EL (cell line): ENCODE data around the gene KCNC1.

Experiments used
- DNase-seq: peaks from one replicate; pipeline ENCODE4 v3.0.0-alpha.2; 2016

KCNC1 gene

DNA sequence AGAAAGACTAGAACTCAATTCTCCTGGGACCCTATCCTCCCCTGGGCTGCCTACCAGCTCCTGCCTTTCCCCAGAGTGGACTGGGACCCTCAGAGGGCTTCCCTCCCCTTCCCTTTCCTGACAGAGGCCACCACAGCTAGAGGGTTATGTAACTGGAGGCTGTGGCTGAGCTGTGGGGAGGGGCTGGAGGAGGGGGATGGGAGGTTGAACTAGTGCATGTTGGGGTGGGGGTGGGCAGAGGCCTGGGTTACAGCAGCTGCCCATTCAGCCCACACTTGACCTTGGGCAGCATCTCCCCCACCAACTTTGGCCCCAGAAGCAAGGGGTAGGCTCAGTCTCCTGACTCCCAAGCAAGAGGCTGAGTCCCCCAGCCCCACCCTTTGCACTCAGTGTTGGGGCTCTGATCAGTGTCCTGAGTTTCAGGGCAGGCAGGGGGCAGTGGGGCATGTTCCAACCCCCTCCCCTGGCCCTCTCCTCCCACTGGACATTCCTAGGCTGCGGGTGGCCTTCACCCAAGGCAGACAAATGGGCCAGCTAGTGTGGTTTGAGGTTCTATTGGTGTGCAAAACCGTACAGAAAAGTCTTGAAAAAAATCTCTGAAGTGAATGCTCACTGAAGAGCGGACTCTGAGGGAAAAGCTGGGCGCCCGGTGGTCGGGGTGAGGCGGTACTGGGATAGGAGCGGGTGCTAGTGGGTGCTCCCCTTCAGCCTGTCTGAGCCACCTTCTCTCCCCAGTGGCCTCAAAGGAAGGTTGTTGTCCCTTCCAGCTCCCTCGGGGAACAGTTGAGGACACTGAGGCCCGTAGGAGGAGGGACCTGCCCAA, 3.8 kb downstream of the KCNC1 start:
- no peak for DNase-seq

DNA sequence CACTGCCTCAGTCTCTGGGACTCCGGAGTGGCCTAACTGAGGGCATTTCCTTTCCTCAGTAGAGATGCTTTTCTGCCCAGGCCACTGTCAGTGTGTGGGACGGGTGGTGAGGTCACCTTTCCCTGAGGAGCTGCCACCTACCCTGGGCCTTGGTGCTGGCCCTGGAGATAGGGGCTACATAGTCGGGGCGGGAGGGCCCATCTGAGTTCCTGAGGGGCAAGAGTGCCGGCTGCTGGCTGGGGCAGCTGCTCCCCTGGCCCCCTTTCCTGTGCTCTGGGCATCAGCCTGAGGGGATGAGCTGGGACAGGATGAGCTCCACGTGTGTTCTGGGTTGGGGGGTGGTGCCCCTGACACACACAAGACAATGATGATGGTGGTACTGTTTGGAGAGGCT, 5.4 kb downstream of the KCNC1 start:
- no peak for DNase-seq

DNA sequence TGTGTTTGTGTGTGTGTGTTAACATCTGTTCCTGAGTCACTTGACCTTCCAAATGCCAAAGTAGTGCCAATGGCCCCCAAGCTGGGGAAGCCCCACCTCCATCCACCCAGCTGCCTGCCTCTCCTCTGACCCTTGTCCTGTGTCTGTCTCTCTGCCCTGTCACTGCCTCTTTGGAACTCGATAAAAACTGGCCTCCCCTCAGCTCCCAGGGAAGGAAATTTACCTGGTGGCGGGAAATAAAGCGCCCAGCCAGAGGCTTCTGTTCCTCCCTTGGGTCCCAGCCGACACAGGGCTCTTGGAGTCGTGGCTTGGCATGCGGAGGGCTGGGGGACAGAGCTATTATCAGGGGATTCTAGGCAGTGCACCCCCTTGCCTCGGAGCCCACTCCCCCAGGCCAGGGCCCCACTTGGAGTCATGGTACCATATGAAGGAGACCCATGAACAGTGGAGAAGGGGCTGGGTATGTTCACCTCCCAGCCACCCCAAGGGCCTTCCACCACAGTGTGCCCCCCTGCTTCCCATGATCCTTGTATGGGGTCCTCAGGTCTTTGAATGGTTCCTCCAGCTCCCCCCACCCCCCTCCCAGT, 6.2 kb downstream of the KCNC1 start:
- no peak for DNase-seq

DNA sequence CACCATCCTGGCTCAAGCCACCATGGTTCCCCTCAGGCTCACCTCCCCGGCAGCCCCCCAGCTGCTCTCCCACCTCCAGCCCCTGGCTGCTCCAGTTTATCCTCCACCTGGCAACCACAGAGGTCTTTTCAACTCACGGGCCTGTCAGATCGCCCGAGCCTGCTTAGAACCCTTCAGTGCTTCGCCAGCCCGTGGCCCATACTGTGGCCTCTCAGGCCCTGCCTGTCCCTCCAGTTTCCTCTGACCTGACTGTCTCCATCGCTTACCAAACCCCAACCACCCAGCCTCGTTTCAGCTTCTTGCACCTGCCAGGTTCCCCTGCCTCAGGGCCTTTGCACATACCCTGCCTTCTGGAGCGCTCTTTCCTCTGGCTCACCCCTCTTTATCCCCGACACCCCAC, 6.9 kb downstream of the KCNC1 start:
- DNase-seq, result no peak

DNA sequence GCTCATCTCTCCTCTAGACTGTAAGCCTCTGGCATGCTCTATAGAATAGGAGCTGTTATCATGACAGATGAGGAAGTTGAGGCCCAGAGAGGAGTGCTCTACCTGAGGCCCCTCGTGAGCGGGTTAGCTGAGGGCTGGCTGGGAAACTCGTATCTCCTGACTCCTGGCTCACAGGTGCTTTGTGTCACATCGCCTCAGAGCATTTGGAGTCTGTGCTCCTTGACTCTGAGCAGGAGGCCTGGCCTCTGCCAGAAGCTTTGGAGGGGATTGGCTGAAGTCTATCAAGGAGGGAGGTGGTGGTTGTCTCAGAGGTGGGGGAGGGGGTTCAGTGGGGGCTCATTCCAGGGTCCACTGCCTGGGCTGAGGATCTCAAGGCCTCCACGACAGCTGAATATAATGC, 7.4 kb downstream of the KCNC1 start:
- DNase-seq, result no peak

DNA sequence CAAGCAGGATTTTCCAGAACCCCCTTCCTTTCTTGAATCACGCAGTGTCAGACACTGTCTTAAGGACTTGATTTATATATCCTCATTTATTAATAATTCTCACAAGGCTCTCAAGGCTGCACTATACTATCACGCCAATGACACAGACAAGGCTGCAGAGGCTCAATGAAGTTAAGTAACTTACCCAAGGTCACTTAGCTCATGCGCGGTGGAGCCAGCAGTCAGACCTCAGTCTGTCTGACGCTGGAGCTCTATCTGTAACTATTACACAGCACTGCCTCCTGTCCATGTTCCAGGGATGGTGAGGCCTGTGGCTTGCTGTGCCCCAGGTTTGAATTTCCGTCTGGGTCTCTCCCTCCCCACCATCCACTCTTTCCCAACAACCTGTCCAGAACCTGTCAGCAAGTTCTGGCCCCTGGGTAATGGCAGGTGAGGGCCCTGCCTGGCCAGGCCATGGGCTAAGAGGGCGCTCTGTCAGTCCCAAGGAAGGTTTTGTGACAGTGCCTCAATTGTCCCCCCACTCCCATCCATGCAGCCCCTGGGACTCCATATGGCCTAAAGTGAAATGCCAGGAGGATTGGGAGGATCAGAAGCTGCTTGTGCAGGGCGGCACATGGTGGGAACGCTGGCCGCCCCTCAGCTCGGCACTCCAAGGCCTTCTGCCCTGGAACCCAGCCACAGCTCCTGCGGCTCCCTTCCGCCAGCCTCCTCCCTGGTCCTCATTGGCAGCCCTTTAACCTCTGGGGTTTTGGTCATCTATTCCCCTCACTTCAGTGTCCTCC, 8.6 kb downstream of the KCNC1 start:
- DNase-seq, result no peak

DNA sequence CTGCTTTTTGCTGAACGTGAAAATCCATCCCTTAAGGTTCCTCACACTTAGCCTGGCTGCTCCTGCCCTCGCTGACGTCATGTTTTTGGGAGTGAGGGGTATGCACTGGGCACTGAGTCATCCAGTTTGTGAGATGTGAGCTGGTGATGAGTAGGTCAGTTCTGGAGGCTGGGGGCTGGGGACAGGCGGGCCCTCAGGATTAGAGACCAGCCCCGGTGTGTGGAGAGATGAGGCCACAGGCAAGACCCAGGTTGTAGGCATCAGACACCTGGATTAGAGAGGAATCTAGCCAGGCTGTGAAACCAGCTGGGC, 9.2 kb downstream of the KCNC1 start:
- peak; percentile 83 for DNase-seq

DNA sequence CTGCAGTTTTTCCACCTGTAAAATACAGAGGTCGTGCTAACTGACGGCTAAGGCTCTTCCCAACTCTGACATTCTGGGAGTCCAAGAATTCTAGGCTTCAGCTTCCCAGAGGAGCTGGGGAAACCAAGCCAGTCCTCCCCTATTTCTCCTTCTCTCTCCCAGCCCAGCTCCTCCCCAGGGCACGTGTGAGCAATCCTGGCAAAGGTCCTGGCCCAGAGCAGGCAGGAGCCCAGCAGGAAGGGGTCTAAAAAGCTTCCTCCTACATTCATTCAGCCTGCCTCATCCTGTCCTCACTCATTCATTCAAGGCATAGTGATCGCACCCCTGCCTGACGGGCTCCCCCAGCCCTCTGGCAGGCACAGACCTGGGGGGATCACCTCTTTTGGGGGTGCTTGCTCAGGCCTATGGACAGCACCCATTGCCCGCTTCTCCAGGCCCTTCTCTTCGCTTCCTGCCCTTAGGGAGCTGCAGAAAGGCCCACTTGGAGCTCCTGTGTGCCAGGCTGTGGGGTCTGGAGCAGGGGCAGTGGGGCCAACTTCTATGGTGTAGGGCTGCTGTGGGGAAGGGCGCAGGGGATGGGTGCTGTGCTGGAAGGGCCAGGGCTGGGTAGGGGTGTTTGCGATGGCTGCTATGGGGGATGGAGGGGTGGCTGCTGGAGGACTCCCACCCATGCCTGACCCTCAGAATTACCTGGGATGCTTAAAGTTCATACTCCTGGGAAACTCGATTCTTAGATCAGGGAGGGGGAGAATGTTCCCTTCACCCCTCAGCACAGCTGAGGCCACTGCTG, 9.8 kb downstream of the KCNC1 start:
- peak; percentile 65 for DNase-seq

DNA sequence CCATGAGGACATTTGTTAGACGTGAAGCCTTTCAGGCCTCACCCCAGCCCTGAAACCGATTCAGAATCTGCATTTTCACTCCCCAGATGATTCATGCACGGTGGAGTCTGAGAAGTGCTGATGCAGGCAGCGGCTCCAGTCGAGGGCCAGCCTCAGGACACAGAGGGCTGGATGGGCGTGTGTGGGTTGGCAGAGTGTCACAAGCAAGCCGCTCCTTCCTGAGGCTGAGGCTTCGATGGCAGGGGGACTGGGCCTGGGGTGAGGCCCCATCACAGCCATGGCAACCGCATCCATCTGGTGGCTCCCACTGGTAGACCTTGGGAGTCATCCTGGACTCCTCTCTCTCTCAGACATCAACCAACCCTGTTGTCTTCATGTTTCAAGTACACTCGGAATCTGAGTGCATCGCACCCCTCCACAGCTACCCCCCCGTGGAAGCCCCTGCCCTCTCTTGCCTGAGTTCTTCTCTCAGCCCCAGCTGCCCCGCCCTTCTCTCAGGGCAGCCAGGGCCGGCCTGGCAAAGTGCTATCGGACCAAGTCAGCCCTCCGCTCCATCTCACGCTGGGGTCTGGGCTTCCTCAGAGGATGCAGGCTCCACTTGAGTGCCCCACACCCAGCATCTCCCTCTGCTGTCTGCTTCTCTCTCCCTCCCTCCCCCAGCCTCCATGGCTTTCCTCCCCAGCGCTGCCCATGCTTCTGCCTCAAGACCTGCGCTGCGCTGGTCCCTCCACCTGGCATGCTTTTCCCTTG, 10.6 kb downstream of the KCNC1 start:
- no peak for DNase-seq

DNA sequence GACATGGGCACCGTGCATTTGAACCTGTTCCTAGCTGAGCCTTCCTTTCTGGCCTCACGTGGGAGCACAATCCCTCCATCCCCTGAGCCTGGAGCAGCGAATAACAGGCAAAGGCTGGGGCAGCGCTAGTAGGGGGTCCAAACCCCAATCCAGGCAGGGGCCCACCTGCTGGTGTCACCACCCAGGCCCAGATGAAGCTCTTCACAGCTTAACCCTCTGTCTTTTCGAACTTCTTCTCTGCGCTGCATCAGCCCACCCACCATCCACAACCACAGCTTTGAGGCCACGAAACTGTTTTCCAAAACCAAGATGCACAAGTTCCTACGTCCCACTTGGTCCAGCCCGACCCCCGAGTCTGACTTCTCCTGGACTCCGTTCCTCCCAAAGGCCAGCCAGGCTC, 11.5 kb downstream of the KCNC1 start:
- DNase-seq, result no peak

DNA sequence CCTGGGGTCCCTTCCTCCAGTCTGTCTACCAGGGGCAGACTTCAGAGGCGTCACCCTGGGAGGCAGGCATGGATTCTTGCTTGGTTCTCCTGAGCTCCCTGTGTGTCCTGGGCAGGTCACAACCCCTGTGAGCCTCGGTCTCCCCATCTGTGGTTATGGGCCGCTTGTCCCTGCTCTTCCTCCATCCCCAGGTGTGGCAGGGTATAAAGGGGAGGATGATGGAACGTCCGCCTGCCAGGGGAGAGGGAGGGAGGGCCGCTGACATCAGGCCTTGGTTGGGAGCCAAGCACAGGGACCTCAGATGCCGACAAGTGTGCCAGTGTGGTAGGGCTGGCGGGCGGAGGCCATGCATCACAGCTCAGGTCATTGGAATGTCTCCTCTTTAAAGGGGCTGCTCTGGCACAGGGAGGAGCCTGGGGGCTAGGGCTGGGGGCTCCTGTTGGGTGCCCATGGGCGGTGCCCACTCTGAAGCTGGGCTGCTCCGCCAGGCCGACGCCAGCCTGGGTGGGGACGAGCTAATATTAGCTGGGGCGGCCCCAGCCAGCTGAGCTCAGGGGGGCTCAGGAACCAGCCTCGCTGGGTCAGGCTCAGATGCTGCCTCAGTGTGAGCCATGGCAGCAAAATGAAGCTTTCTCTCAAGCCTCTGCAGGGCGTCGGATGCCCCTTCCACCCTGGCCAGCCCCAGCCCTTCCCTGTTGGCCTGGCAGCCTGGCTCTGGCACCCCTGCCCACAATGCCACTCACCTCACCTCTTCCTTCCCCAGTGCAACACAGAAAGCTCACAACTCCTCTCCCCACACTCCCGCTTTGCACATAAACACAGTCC, 12.8 kb downstream of the KCNC1 start:
- no peak for DNase-seq

DNA sequence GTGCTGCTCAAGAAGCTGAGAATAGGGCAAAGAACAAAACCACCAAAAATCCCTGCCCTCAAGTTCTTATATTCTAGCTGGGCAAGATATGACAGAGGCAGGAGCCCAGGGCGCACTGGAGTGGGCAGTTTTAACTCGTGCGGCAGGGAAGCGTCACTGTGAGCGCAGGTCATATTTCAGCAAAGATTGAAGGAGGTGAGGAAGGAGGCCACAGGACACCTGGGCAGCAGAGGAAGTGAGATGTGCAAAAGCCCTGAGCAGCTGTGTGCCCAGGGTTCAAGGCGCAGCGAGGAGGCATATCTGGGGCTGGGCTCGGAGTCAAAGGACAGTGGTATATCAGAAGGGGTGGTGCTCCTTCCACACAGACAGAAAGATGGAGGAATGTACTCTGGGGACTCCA, 13.5 kb downstream of the KCNC1 start:
- DNase-seq, result no peak

DNA sequence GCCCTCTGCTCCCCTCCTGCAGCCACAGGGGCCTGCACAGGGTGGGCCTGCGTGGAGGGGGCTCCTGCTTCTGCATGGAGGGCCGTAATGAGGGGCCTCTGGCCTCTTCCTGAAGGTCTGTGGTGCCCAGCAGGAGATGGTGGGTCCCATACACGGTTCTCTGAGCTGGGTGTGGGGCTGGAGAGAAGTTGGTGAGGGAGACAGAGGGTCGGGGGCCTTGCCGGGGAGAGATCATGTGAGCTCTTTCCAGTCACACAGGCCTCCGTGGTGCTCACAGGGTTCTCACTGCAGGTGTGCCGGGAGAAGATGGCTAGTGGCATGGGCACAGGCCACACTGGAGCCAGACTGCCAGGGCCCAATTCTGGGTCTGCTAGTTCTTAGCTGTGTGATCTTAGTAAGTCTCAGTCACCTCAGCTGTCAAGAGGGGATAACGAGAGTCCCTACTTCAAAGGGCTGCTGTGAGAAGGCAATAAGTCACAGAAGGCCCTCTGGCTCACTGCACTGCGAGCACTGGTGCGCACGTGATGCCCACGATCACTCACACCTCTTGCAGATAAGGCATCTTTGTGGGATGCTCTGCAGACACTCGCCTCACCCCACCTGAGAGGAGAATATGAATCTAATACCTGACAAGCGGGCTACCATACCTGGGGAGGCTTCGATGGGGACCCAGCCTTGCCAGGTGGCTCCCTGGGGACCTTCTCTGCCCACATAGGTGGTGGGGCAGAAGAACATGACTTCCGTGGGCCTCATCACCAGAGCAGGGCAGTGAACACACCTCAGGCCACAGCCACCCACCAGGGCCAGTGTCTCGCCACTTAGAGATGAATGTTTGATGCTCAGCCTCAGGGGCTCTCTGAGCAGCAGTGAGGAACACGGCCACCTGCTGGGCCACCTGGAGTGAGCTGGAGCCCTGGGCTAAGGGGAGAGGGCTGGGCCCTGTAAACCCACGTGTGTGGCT, 14.5 kb downstream of the KCNC1 start:
- DNase-seq, result no peak

DNA sequence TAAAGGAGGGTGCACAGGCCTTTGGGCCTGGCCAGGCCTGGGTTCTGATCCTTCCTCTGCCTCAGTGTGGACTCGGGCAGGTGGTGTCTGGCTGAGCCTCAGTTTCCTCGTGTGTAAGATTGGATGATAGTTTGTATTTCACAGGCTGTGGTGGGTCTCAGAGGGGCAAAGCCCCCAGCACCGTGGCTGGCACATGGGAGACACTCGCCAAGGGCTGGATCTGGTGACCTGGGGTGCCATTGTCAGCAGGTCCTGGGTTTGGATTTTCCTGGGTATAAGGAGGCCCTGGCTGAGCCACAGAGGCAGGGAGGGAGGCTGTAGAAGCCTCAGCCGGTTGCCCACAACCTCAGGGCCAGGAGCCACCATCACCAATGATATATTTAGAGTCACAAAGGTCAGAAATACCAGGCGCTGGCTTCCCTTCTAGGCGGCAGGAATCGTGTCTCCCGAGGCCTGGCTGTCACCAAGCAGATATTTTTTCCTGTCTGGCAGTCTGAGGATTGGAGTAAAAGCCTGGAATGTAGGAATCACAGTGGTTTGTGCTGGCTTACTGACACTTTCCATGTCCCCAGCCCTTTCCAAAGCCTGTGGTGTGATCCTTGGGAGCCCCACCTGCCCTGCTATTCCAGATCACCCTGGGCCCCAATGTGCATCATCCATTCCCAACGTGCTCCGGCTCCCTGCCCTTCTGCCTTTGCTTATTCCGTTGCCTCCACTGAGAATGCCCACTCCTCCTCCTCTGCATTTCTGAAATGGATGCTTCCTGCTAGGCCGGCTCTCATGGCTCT, 15.6 kb downstream of the KCNC1 start:
- no peak for DNase-seq

DNA sequence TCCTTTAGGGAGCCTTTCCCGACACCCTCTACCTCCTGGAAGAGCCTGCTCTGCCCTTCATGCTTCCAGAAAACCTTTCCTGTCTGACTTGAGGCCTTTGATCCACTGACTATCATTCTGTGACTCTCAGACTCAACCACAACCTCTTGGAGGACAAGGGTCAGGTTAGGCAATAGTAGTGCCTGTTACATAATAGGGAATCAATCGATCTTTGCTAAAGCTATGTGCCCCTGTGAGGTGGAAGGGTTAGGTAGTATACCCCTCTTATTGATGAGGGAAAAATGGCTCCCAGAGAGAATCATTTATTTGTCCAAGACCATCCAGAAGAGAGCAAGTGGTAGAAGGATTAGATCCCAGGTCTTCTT, 16.2 kb downstream of the KCNC1 start:
- DNase-seq, result no peak

DNA sequence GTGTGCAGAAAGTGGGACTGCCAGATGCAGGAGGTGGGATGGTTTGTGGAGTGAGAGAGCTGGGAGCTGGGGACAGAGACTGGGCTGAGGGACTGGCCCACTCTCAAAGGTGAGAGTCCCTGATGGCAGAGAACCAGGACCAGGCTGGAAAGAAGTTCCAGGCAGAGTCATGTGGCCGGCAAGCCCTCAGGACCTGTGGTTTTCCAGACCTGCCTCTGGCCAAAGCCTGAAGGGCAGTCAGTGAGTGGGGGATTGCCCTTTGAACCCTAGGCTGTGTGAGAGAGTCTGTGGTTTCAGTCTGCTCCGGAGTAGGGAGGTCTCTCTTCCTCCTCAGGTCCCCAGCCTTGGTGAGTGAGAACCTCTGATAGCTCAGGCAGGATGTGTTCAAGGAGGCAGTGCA, 17.0 kb downstream of the KCNC1 start:
- DNase-seq, result no peak

DNA sequence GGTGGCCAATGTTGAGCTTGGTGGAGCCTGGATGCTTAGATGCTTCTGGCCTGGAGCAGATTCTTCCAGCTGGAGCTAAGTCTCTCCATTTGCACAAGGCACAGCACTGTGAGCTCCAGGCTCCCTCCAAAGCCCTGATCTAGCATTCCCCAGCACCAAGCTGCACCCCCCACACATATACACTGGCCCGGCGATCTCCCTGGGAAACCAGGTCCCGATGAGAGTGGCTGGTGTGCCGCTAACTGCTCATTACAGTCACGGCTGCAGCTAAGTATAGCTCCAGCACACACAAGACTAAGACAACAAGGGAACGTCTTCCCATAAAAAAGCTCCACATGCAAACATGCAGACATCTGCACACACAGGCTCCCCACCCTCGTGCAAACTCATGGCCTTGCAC, 17.6 kb downstream of the KCNC1 start:
- no peak for DNase-seq

DNA sequence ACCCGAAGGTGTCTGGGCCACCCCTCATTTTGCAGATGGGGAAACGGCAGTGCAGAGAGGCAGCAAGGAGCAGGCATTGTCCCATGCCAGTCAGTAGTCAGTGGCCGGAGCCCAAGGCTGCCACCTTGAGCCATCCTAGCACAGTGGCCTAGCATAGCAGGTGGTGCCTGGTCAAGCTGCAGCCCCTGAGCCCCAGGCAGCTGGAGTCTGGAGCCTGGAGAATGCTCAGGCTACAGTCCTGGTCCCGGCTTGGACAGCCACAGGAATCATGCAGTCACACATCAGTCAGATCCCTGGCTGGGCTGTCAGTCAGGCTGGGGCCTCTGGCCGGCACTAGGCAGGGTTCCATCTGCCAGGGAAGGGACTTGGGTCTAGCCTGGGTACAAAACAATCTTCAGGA, 18.6 kb downstream of the KCNC1 start:
- DNase-seq, result no peak

DNA sequence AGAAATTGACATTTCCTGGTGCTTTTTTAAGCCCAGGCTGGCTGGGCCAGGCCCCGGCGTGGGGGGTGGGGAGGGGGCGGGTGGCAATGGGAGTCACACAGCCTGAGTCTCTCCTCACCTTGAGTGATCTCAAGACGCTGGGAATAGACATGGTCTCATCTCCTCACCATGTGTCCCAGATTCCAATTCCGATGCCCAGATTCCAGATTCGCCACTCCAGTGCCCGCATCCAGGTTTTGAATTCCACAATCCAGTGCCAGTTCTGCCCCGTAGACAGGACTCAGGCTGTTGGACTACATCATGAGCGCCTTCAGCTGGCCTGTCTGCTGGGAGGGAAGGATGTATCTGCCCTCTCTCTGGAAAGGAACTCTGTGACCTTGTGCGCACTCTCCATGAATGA, 19.1 kb downstream of the KCNC1 start:
- DNase-seq, result no peak

DNA sequence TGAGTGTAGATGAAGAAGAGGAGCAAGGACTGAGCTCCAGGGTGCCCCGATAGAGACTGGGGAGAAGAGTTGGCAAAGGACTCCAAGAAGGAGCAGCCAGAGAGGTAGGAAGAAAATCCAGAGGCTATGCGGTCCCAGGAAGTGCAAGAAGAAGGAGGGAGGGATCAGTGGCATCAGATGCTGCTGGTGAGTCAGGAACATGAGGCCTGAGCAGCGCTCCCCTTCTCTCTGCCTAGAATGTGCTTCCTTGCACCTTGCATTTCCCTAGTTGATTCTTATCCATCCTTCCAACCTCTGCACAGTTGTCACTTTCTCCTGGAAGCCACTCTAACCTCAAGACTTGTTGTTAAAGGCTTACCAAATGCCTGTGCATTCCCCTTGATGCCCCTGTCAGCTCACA, 21.3 kb downstream of the KCNC1 start:
- DNase-seq, result no peak
